K562 (cell line): ENCODE data around the gene SHC1. TPM values are rescaled to one million over a fixed set of nuclear protein-coding genes. Genes with fewer than 3 reads are reported as not detected.

Experiments
- CCNT2 ChIP-seq: IDR thresholded peaks from 2 replicates; pipeline ENCODE4 v1.6.1; 2011; ENCODE audit warnings: borderline replicate concordance, low read depth, mild to moderate bottlenecking, moderate library complexity, mixed read lengths, low read length; ENCODE audit not compliant: insufficient read length; ENCODE audit errors: extremely low read depth
- CREB3 ChIP-seq: fragments of 450-650 bp; conservative IDR thresholded peaks from 2 replicates; pipeline ENCODE4 v1.6.1; 2016; ENCODE audit warnings: missing genetic modification characterization, low read depth, mild to moderate bottlenecking, missing compliant biosample characterization, moderate library complexity
- JUN ChIP-seq, 2 experiments: sonication (generic) in 1 of 2; formaldehyde crosslinking in 1 of 2; IDR thresholded peaks; 2 replicates each; pipeline versions ENCODE4 v1.6.1 to v1.8.0; 2012 to 2022; ENCODE audit warnings: borderline replicate concordance in 2 of 2, mild to moderate bottlenecking in 2 of 2, improper control_type of control experiment in 1 of 2, low read depth in 1 of 2, low read length in 1 of 2, missing genetic modification reagents in 1 of 2
- JUND ChIP-seq, 2 experiments: IDR thresholded peaks; 2 replicates in 1 of 2; 3 replicates in 1 of 2; pipeline ENCODE4 v1.6.1; 2011; ENCODE audit warnings: borderline replicate concordance in 2 of 2, low read depth in 2 of 2, low read length in 2 of 2, improper control_type of control experiment in 1 of 2, missing biosample characterization in 1 of 2, missing genetic modification characterization in 1 of 2, missing genetic modification reagents in 1 of 2
- MLX ChIP-seq, 2 experiments: fragments of 450-650 bp in 1 of 2; sonication (generic) in 1 of 2; formaldehyde crosslinking; conservative IDR thresholded peaks; 2 replicates each; pipeline versions ENCODE4 v1.4.0 to v1.8.1; 2020 to 2022; ENCODE audit warnings: mild to moderate bottlenecking in 1 of 2, missing genetic modification reagents in 1 of 2
- MTA3 ChIP-seq: fragments of 450-650 bp; formaldehyde crosslinking; IDR thresholded peaks from 2 replicates; pipeline ENCODE4 v1.6.1; 2017; ENCODE audit warnings: mild to moderate bottlenecking, borderline replicate concordance
- TCF7L2 ChIP-seq: fragments of 150-350 bp; IDR thresholded peaks from 2 replicates; pipeline ENCODE4 v1.6.1; 2016; ENCODE audit warnings: low read depth, mild to moderate bottlenecking, low read length, moderate library complexity
- TOE1 ChIP-seq, 2 experiments: fragments of 450-650 bp in 1 of 2; sonication (generic) in 1 of 2; formaldehyde crosslinking in 1 of 2; IDR thresholded peaks; 2 replicates each; pipeline versions ENCODE4 v1.7.1 to v1.8.0; 2016 to 2022; ENCODE audit warnings: borderline replicate concordance in 2 of 2, mild to moderate bottlenecking in 2 of 2, antibody characterized with exemption in 1 of 2, inconsistent platforms in 1 of 2, low read depth in 1 of 2, missing genetic modification reagents in 1 of 2, moderate library complexity in 1 of 2
- ZFP36 ChIP-seq: fragments of 150-350 bp; IDR thresholded peaks from 2 replicates; pipeline ENCODE4 v1.6.1; 2018; ENCODE audit warnings: low read length, low read depth; ENCODE audit not compliant: partially characterized antibody
- ZKSCAN8 ChIP-seq: fragments of 200-800 bp; sonication (Bioruptor generic); IDR thresholded peaks from 2 replicates; pipeline ENCODE4 v1.6.1; 2016; ENCODE audit warnings: missing genetic modification characterization, missing compliant biosample characterization
- ZNF184 ChIP-seq: sonication (generic); formaldehyde crosslinking; IDR thresholded peaks from 2 replicates; pipeline ENCODE4 v1.5.0; 2020; ENCODE audit warnings: missing genetic modification reagents
- ZNF830 ChIP-seq: fragments of 250-450 bp; sonication (Bioruptor Pico); IDR thresholded peaks from 2 replicates; pipeline ENCODE4 v1.5.0; 2021; ENCODE audit warnings: mild to moderate bottlenecking
- polyA plus RNA-seq, 8 experiments: library from polyadenylated mRNA; depleted of rRNA in 4 of 8; stranded (reverse) in 5 of 8; unstranded in 3 of 8; fragments of >200 nt; fragmentation: Nextera tagmentation in 2 of 8; fragmentation: Illumina TruSeq in 1 of 8; extraction: Ambion mirVana in 2 of 8; extraction: Trizol in 1 of 8; gene quantifications; 2 replicates each; pipeline versions ENCODE4 v1.2.1 to v1.2.3, GENCODE V29; 2011 to 2014; ENCODE audit warnings: inconsistent platforms in 1 of 8, missing spikeins in 1 of 8
- total RNA-seq, 7 experiments: library from RNA; depleted of rRNA in 6 of 7; stranded (reverse); fragments of >200 nt in 6 of 7; fragmentation: Illumina TruSeq in 2 of 7; extraction: Trizol in 2 of 7; gene quantifications; 2 replicates each; pipeline versions ENCODE4 v1.2.1 to v1.2.3, GENCODE V29; 2011 to 2021; ENCODE audit warnings: low replicate concordance in 1 of 7
- TF ChIP-seq, protein P1 (sequence below): fragments of 200-800 bp; sonication (Bioruptor generic); IDR thresholded peaks from 2 replicates; pipeline ENCODE4 v1.6.1; 2016; ENCODE audit warnings: missing genetic modification characterization, missing compliant biosample characterization
- TF ChIP-seq, protein P2 (sequence below): sonication (generic); formaldehyde crosslinking; IDR thresholded peaks from 2 replicates; pipeline ENCODE4 v1.8.0; 2022; ENCODE audit warnings: missing genetic modification reagents, mild to moderate bottlenecking, moderate library complexity, borderline replicate concordance

The SHC1 gene
- total and polyA plus RNA-seq, 9 of the 15 experiments (the other 6 are each of a cell fraction or from before 2014, with no cell fraction given): 4.1 to 113 (median 51.9) TPM

- TF ChIP-seq ZNF830 (peak; percentile 56; the same call in 1 of the 2 replicates), ZKSCAN8 (CRISPR knock-in tag) (no peak), MLX (CRISPR knock-in tag; conservative IDR thresholded peaks at IDR 0.05) (0 out of 4 replicates have a peak, but pooled peaks of 1 of the 2 experiments have one; percentile 83), MTA3 (peak; percentile 79), TCF7L2 (peak; percentile 83; the same call in 1 of the 2 replicates), ZFP36 (peak; percentile 31), TOE1 (IDR thresholded peaks at IDR 0.05; ENCODE audit: borderline replicate concordance) (peak; percentile 98), TOE1 (CRISPR knock-in tag; IDR thresholded peaks at IDR 0.05; ENCODE audit: borderline replicate concordance, low read depth) (peak; percentile 96), JUN (IDR thresholded peaks at IDR 0.05; ENCODE audit: borderline replicate concordance, low read depth, low read length) (peak; percentile 66; the same call in 1 of the 2 replicates), JUN (CRISPR knock-in tag; IDR thresholded peaks at IDR 0.05; ENCODE audit: borderline replicate concordance) (peak; percentile 90; the same call in 1 of the 2 replicates), CCNT2 (peak; percentile 78), ZNF184 (no peak), CREB3 (tag) (no peak), JUND (IDR thresholded peaks at IDR 0.05; ENCODE audit: borderline replicate concordance, low read depth, low read length) (peak; percentile 91), JUND (tag; IDR thresholded peaks at IDR 0.05; ENCODE audit: borderline replicate concordance, low read depth, low read length) (peak; percentile 54; the same call in 2 of the 3 replicates)
- TF ChIP-seq, protein P1, sequence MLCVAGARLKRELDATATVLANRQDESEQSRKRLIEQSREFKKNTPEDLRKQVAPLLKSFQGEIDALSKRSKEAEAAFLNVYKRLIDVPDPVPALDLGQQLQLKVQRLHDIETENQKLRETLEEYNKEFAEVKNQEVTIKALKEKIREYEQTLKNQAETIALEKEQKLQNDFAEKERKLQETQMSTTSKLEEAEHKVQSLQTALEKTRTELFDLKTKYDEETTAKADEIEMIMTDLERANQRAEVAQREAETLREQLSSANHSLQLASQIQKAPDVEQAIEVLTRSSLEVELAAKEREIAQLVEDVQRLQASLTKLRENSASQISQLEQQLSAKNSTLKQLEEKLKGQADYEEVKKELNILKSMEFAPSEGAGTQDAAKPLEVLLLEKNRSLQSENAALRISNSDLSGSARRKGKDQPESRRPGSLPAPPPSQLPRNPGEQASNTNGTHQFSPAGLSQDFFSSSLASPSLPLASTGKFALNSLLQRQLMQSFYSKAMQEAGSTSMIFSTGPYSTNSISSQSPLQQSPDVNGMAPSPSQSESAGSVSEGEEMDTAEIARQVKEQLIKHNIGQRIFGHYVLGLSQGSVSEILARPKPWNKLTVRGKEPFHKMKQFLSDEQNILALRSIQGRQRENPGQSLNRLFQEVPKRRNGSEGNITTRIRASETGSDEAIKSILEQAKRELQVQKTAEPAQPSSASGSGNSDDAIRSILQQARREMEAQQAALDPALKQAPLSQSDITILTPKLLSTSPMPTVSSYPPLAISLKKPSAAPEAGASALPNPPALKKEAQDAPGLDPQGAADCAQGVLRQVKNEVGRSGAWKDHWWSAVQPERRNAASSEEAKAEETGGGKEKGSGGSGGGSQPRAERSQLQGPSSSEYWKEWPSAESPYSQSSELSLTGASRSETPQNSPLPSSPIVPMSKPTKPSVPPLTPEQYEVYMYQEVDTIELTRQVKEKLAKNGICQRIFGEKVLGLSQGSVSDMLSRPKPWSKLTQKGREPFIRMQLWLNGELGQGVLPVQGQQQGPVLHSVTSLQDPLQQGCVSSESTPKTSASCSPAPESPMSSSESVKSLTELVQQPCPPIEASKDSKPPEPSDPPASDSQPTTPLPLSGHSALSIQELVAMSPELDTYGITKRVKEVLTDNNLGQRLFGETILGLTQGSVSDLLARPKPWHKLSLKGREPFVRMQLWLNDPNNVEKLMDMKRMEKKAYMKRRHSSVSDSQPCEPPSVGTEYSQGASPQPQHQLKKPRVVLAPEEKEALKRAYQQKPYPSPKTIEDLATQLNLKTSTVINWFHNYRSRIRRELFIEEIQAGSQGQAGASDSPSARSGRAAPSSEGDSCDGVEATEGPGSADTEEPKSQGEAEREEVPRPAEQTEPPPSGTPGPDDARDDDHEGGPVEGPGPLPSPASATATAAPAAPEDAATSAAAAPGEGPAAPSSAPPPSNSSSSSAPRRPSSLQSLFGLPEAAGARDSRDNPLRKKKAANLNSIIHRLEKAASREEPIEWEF (CRISPR knock-in tag): no peak
- TF ChIP-seq, protein P2, sequence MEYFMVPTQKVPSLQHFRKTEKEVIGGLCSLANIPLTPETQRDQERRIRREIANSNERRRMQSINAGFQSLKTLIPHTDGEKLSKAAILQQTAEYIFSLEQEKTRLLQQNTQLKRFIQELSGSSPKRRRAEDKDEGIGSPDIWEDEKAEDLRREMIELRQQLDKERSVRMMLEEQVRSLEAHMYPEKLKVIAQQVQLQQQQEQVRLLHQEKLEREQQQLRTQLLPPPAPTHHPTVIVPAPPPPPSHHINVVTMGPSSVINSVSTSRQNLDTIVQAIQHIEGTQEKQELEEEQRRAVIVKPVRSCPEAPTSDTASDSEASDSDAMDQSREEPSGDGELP (CRISPR knock-in tag): peak; percentile 94
These were observed 33.9 kb downstream of the SHC1 start, which contains the start of gene PMVK (continued) for GRCh38 chr1:154936555-154937084.
